HepG2 (cell line): Measurements from ENCODE around the gene TBX10. TPM values are rescaled to one million over a fixed set of nuclear protein-coding genes. Genes with fewer than 3 reads are reported as not detected.
A peak's percentile ranks its signal among the peaks of the same experiment; 100 is the strongest.

Source experiments
- FIP1L1 ChIP-seq: fragments of 200-400 bp; formaldehyde crosslinking; IDR thresholded peaks from 2 replicates; pipeline ENCODE4 v1.6.1; 2018; ENCODE audit warnings: low read depth, mild to moderate bottlenecking, low read length, moderate library complexity, borderline replicate concordance; ENCODE audit not compliant: insufficient read depth
- POLR2G ChIP-seq: fragments of 200-400 bp; formaldehyde crosslinking; IDR thresholded peaks from 2 replicates; pipeline ENCODE4 v1.6.1; 2018; ENCODE audit warnings: mild to moderate bottlenecking, low read depth, low read length, moderate library complexity
- SETDB1 ChIP-seq: sonication (generic); formaldehyde crosslinking; IDR thresholded peaks from 2 replicates; pipeline ENCODE4 v1.5.1; 2020; ENCODE audit warnings: missing genetic modification reagents, mild to moderate bottlenecking, borderline replicate concordance
- STAG1 ChIP-seq: sonication (generic); formaldehyde crosslinking; IDR thresholded peaks from 2 replicates; pipeline ENCODE4 v1.4.0; 2020; ENCODE audit warnings: missing genetic modification reagents
- TRIM22 ChIP-seq: fragments of 450-650 bp; IDR thresholded peaks from 2 replicates; pipeline ENCODE4 v1.6.1; 2017
- ZNF609 ChIP-seq: sonication (generic); formaldehyde crosslinking; IDR thresholded peaks from 2 replicates; pipeline ENCODE4 v1.4.0; 2020; ENCODE audit warnings: mild to moderate bottlenecking, missing genetic modification reagents, borderline replicate concordance
- ZNF646 ChIP-seq: sonication (generic); formaldehyde crosslinking; IDR thresholded peaks from 2 replicates; pipeline ENCODE4 v1.9.0; 2021; ENCODE audit warnings: mild to moderate bottlenecking, missing genetic modification reagents
- ZNF781 ChIP-seq: sonication (generic); formaldehyde crosslinking; IDR thresholded peaks from 2 replicates; pipeline ENCODE4 v1.5.1; 2020; ENCODE audit warnings: borderline replicate concordance, mild to moderate bottlenecking, missing genetic modification reagents; ENCODE audit errors: not compliant biosample characterization
- polyA plus RNA-seq, 8 experiments: library from polyadenylated mRNA; depleted of rRNA in 3 of 8; stranded (reverse) in 7 of 8; unstranded in 1 of 8; fragments of >200 nt; fragmentation: Illumina TruSeq in 4 of 8; extraction: Trizol in 4 of 8; gene quantifications; 2 replicates each; pipeline versions ENCODE4 v1.2.1 to v1.2.3, GENCODE V29; 2011 to 2016; ENCODE audit warnings: low read depth in 4 of 8, missing spikeins in 1 of 8, mixed read lengths in 1 of 8; ENCODE audit not compliant: insufficient read depth in 1 of 8
- total RNA-seq, 5 experiments: library from RNA; depleted of rRNA; stranded (reverse); fragments of >200 nt; fragmentation: Illumina TruSeq; extraction: Trizol; gene quantifications; 2 replicates each; pipeline ENCODE4 v1.2.3, GENCODE V29; 2016; ENCODE audit warnings: low read depth in 1 of 5
- TF ChIP-seq, protein P1 (sequence below): sonication (generic); formaldehyde crosslinking; IDR thresholded peaks from 2 replicates; pipeline ENCODE4 v1.4.0; 2020; ENCODE audit warnings: missing genetic modification reagents, mild to moderate bottlenecking, borderline replicate concordance

The TBX10 gene
- total and polyA plus RNA-seq, 2 of the 13 experiments (the other 11 are each of a cell fraction or from before 2014, with no cell fraction given) = 0.27 to 1.7 TPM

DNA sequence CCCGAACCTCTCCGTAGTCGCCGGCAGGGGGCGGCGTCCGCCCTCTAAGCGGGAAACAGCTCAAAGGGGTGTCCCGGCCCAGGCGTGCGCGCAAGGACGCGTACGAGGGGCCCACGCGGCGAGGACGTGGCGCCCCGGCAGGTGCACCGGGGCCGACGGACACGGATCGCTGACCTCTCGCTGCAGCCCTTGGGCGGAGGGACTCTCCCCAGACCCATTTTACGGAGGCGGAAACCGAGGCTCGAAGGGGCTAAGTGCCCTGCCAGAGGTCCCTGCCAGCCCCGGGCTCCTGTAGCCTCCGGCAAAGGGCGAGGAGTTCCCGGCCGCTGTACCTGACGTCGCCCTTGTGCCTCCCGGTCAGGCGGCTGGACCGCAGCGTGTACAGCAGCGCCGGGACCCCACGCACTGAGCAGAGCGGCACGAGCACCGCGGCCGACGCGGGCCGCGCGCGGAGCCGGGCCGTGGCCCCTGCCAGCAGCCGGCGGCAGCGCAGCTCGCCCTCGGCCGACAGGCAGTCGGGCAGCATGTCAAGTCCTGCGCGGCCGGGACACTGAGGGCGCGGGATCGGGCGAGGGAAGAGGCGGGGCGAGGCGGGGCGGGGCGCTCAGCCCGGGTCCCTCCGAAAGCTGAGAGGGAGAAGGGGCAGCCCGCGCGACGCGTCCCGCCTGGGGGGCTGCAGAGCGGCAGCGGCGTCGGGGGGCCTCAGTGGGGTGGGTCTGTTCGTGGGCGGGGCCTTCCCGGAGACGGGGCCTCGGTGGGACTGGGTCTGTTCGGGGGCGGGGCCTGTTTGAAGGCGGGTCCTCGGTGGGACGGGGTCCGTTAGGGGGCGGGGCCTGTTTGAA lies 10.0 kb downstream of the TBX10 start, which contains the start of gene NUDT8 (continued):
- TF ChIP-seq ZNF609 (CRISPR knock-in tag) (no peak), ZNF646 (0 out of 2 replicates have a peak, but pooled peaks have one; percentile 4), SETDB1 (CRISPR knock-in tag) (no peak), ZNF781 (no peak), POLR2G (peak; percentile 33; the same call in 1 of the 2 replicates), TRIM22 (no peak), FIP1L1 (no peak), STAG1 (CRISPR knock-in tag) (peak; percentile 65)
- TF ChIP-seq, protein P1, sequence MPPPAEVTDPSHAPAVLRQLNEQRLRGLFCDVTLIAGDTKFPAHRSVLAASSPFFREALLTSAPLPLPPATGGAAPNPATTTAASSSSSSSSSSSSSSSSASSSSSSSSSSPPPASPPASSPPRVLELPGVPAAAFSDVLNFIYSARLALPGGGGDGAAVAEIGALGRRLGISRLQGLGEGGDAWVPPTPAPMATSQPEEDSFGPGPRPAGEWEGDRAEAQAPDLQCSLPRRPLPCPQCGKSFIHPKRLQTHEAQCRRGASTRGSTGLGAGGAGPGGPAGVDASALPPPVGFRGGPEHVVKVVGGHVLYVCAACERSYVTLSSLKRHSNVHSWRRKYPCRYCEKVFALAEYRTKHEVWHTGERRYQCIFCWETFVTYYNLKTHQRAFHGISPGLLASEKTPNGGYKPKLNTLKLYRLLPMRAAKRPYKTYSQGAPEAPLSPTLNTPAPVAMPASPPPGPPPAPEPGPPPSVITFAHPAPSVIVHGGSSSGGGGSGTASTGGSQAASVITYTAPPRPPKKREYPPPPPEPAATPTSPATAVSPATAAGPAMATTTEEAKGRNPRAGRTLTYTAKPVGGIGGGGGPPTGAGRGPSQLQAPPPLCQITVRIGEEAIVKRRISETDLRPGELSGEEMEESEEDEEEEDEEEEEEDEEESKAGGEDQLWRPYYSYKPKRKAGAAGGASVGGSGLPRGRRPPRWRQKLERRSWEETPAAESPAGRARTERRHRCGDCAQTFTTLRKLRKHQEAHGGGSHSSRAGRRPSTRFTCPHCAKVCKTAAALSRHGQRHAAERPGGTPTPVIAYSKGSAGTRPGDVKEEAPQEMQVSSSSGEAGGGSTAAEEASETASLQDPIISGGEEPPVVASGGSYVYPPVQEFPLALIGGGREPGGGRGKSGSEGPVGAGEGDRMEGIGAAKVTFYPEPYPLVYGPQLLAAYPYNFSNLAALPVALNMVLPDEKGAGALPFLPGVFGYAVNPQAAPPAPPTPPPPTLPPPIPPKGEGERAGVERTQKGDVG (CRISPR knock-in tag) = no peak
